Natural killer cell (primary cell): ENCODE results near the gene LY6G5B. TPM values are rescaled to one million over a fixed set of nuclear protein-coding genes. Genes with fewer than 3 reads are reported as not detected.

Experiments used
- ATAC-seq, 3 donors: fragments of 150-1000 bp in 2 of 3; fragments of 200-7000 bp in 1 of 3; cut with Tn5 transposase; 1 replicate in 1 of 3; 2 replicates in 2 of 3; pipeline ENCODE4 v1.10.0; 2021; ENCODE audit warnings: mild to moderate bottlenecking in 2 of 3, moderate library complexity in 2 of 3
- DNase-seq, 2 donors: peaks; one replicate each; pipeline versions ENCODE4 v3.0.0 to v3.0.0-alpha.2; 2013 to 2021; ENCODE audit warnings: mixed read lengths in 1 of 2
- H3K27ac ChIP-seq: one replicate; pipeline ENCODE4 v1.5.1; 2013; ENCODE audit warnings: mild to moderate bottlenecking, low read length
- H3K27me3 ChIP-seq: one replicate; pipeline ENCODE4 v1.6.1; 2013; ENCODE audit warnings: low read length; ENCODE audit not compliant: control insufficient read depth, insufficient read depth
- H3K36me3 ChIP-seq: one replicate; pipeline ENCODE4 v1.6.1; 2013; ENCODE audit warnings: low read length; ENCODE audit not compliant: control insufficient read depth, insufficient read depth
- H3K4me1 ChIP-seq: one replicate; pipeline ENCODE4 v1.6.1; 2013; ENCODE audit warnings: low read length; ENCODE audit not compliant: control insufficient read depth, insufficient read depth
- H3K4me3 ChIP-seq: one replicate; pipeline ENCODE4 v1.5.1; 2013; ENCODE audit warnings: low read length
- H3K9me3 ChIP-seq: one replicate; pipeline ENCODE4 v1.6.1; 2013; ENCODE audit warnings: low read length; ENCODE audit not compliant: control insufficient read depth, insufficient read depth
- H3K27ac Mint-ChIP-seq, 2 donors: one replicate each; pipeline ENCODE4 v1.8.0; 2022; ENCODE audit warnings: mild to moderate bottlenecking in 2 of 2, mixed read lengths in 2 of 2, moderate library complexity in 1 of 2
- H3K27me3 Mint-ChIP-seq, 2 donors: one replicate each; pipeline ENCODE4 v1.8.0; 2022; ENCODE audit warnings: low read depth in 2 of 2, mixed read lengths in 2 of 2
- H3K36me3 Mint-ChIP-seq: one replicate; pipeline ENCODE4 v1.8.0; 2022; ENCODE audit warnings: mixed read lengths
- H3K4me1 Mint-ChIP-seq, 2 donors: one replicate each; pipeline ENCODE4 v1.8.0; 2022; ENCODE audit warnings: mixed read lengths in 2 of 2
- H3K4me3 Mint-ChIP-seq: one replicate; pipeline ENCODE4 v1.8.0; 2022; ENCODE audit warnings: mild to moderate bottlenecking, moderate library complexity, mixed read lengths
- H3K9me3 Mint-ChIP-seq, 2 donors: one replicate each; pipeline ENCODE4 v1.8.0; 2022; ENCODE audit warnings: mixed read lengths in 2 of 2
- WGBS: methylation state at CpG from one replicate; pipeline ENCODE4 v1.1.7; 2013; ENCODE audit warnings: missing lambda C conversion rate; ENCODE audit not compliant: insufficient coverage; 5-methylcytosine and 5-hydroxymethylcytosine counted together
- intact Hi-C: fragments of 100-400 bp; cut with micrococcal nuclease; formaldehyde crosslinking; loops from one replicate; pipeline ENCODE4 v1.14.2; 2022
- total RNA-seq, 4 donors: library from RNA; stranded (reverse); fragments of 120-200 nt in 1 of 4; gene quantifications; one replicate each; pipeline versions ENCODE4 v1.2.3 to v1.2.4, GENCODE V29; 2013 to 2022
- TF ChIP-seq, protein P1 (sequence below): fragments of 200-600 bp; IDR thresholded peaks from one replicate; pipeline ENCODE4 v1.8.0; 2022; ENCODE audit warnings: antibody characterized with exemption

Gene LY6G5B
- total RNA-seq, 3 donors from 2014 or later (not counting 1 experiment from before 2014, with no cell fraction given) = 39.9 to 50.0 (median 46.0) TPM

DNA sequence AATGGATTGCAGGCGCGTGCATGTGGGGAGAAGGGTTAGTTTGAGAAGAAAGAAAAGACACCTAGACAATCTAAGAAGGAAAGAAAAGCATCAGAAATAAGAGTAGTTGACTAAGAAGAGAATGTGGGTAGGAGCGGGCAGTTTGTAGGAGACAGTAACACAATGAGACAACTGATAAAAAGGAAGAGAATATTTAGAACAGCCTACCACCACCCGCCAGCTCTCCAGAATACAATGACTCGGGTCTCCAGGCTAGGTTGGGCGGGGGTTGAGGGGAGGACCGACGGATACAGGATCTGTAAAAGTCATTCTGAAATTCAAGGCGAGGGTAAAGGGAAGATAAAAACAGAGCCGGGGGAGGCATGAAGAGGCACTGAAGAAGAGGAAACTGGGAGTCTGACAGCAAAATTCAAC is 32.6 kb downstream of the LY6G5B start:
- intact Hi-C loops = loop anchor here (2.0 to 5.0 kb wide), 2 partner anchors 38 to 50 kb away; partner anchors contain the start of genes BAG6 and GPANK1
- H3K27me3 Mint-ChIP-seq = no peaks in the 10 kb centered on the region
- H3K4me3 Mint-ChIP-seq = peak overlapping the region; percentile 99
- peak in 1 of 3 donors; percentile 1 for ATAC-seq
- Histone ChIP-seq H3K27ac (peak overlapping the region; percentile 98), H3K36me3 (peaks cover 21% of the 10 kb centered on the region), H3K27me3 (no peaks in the 10 kb centered on the region), H3K4me1 (peaks cover 28% of the 10 kb centered on the region), H3K4me3 (peak overlapping the region; percentile 80), H3K9me3 (no peaks in the 10 kb centered on the region)
- 2% methylated on average over 9 of the region's 10 CpGs for WGBS
- H3K27ac Mint-ChIP-seq = peak overlapping the region; percentile 96 to 98
- H3K4me1 Mint-ChIP-seq = peaks cover 24 to 32% of the 10 kb centered on the region in 2 donors
- TF ChIP-seq, protein P1, sequence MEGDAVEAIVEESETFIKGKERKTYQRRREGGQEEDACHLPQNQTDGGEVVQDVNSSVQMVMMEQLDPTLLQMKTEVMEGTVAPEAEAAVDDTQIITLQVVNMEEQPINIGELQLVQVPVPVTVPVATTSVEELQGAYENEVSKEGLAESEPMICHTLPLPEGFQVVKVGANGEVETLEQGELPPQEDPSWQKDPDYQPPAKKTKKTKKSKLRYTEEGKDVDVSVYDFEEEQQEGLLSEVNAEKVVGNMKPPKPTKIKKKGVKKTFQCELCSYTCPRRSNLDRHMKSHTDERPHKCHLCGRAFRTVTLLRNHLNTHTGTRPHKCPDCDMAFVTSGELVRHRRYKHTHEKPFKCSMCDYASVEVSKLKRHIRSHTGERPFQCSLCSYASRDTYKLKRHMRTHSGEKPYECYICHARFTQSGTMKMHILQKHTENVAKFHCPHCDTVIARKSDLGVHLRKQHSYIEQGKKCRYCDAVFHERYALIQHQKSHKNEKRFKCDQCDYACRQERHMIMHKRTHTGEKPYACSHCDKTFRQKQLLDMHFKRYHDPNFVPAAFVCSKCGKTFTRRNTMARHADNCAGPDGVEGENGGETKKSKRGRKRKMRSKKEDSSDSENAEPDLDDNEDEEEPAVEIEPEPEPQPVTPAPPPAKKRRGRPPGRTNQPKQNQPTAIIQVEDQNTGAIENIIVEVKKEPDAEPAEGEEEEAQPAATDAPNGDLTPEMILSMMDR = no peak
- no peaks in the 10 kb centered on the region for H3K36me3 Mint-ChIP-seq
- no peaks in the 10 kb centered on the region for H3K9me3 Mint-ChIP-seq
- DNase-seq = no peak

DNA sequence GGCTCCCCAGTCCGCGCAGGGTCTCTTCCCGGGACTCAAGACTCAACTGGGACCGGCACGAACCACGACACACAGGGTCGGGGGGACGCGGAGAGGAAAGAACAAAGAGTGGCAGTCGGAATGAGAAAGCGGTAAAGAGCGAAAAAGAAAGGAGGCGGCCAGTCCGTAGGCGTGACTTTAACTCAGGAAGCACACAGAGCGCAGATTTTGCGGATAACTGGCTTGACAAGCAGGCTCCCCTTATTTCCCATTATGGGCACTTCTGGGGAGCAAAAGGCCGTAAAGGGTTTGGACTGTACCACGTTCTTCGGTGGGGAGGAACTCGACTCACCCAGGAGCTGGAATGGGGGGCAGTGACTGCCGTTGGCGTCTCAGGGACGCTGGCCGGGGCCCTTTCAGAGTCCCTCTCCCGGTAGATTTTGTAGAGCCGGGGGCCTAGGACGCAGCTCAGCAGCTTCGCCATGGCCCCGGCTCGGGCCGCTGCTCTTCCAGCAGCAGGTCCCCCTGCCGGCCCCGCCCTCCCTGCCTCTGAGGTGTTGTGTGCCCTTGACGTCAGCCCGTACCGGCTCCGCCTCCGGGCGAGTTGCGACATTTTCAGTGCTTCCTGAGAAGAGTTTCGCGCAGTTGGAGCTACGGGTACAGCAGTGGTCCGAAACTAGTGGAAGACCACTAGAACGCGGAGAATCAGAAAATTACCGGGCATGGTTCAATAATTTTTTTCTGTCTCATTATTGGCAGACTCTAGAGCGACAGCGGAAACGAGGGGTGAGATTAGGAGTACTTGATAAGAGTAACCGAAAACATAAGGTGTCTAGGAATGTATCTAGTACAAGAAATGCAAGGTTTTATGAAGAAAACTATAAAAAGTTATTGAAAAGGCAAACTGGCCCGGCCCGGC is 33.3 kb downstream of the LY6G5B start, which contains the start of gene ABHD16A:
ABHD16A (minus strand) TSS at position 506 of the 898 bp plus-strand sequence; CDS start at position 463, 43 bp downstream.
- H3K27ac ChIP-seq = peak within 1 kb of the TSS; percentile 98
- peak within 1 kb of the TSS; percentile 80 for H3K4me3 ChIP-seq
- Mint-ChIP-seq H3K36me3 (no peaks in the 10 kb centered on the region), H3K27ac (peak within 1 kb of the TSS; percentile 96 to 98), H3K27me3 (no peaks in the 10 kb centered on the region), H3K4me1 (peaks cover 24 to 27% of the 10 kb centered on the region in 2 donors), H3K9me3 (no peaks in the 10 kb centered on the region), H3K4me3 (peak within 1 kb of the TSS; percentile 99)
- H3K36me3 ChIP-seq = peaks cover 17% of the 10 kb centered on the region
- H3K9me3 ChIP-seq = no peaks in the 10 kb centered on the region
- ATAC-seq (peak; percentile 93 to 97 (median 95)), DNase-seq (peak; percentile 97 to 99)
- WGBS = 1% methylated on average over 54 of the region's 54 CpGs
- H3K27me3 ChIP-seq = no peaks in the 10 kb centered on the region
- TF ChIP-seq, protein P1 = no peak
- H3K4me1 ChIP-seq = peaks cover 28% of the 10 kb centered on the region
- intact Hi-C loops = loop anchor here (1.0 to 5.0 kb wide), 3 partner anchors 35 to 51 kb away; partner anchors contain the start of genes BAG6 and GPANK1

DNA sequence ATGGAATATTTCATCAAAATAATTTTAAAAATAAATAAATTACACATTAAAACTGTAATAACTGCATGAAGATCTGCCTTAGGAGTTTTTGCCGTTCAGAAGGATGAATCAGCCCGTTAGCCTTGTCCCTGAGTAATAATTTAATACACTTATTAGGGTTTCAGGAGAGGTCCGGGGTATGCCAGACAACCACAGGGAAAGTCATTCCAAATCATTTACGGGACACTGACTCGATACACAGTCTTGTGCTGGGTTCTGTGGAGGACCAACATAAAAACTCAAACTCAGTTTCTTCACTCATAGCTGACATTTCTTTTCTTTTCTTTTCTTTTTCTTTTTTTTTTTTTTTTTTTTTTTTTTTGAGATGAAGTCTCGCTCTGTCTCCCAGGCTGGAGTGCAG is 36.2 kb downstream of the LY6G5B start:
- TF ChIP-seq, protein P1 = no peak
- Histone ChIP-seq H3K4me3 (no peak overlapping the region), H3K9me3 (no peaks in the 10 kb centered on the region), H3K27ac (no peak overlapping the region), H3K36me3 (peaks cover 4% of the 10 kb centered on the region), H3K4me1 (peaks cover 32% of the 10 kb centered on the region), H3K27me3 (no peaks in the 10 kb centered on the region)
- Mint-ChIP-seq H3K9me3 (no peaks in the 10 kb centered on the region), H3K36me3 (no peaks in the 10 kb centered on the region), H3K4me1 (peaks cover 26 to 28% of the 10 kb centered on the region in 2 donors), H3K4me3 (no peak overlapping the region), H3K27ac (no peak overlapping the region), H3K27me3 (no peaks in the 10 kb centered on the region)
- intact Hi-C loops = no loop called here
- 91% methylated on average over 5 of the region's 6 CpGs for WGBS
- DNase-seq (no peak), ATAC-seq (no peak)
